ENCODE measurements around the gene PIK3AP1. TPM values are rescaled to one million over a fixed set of nuclear protein-coding genes. Genes with fewer than 3 reads are reported as not detected.

PIK3AP1 gene
- total and polyA plus RNA-seq, 2 of the 8 experiments (the other 6 are each of a cell fraction or from before 2014, with no cell fraction given), result 1.9 to 4.5 TPM

GRCh38 chr10:96746503-96746902 is 26.2 kb upstream of the PIK3AP1 start:
- FAIRE-seq (no peak), DNase-seq (ENCODE audit: low read depth in 1 of 2, low spot score in 2 of 2) (no peak)
- H2BK12ac ChIP-seq (ENCODE audit: low read depth, low read length), result no peak overlapping the region
- H3K27me3 ChIP-seq (replicated peaks in 1 of 4; ENCODE audit: control insufficient read depth in 3 of 4, extremely low read depth in 1 of 4, insufficient read depth in 3 of 4, low read length in 3 of 4), result no peaks in the 10 kb centered on the region
- H3K36me3 ChIP-seq (ENCODE audit: control insufficient read depth in 2 of 4, insufficient read depth in 4 of 4, low read length in 3 of 4), result no peaks in the 10 kb centered on the region
- no peak for TF ChIP-seq TCF12 (IDR thresholded peaks at IDR 0.05; ENCODE audit: low read depth, low read length)
- no peak for TF ChIP-seq BACH1 (IDR thresholded peaks at IDR 0.05; ENCODE audit: low read length)
- no peak for TF ChIP-seq SUZ12 (IDR thresholded peaks at IDR 0.05; ENCODE audit: low read length)
- no peak for TF ChIP-seq BRCA1 (IDR thresholded peaks at IDR 0.05; ENCODE audit: low read depth, low read length)
- no peak for TF ChIP-seq TAF7 (optimal IDR thresholded peaks at IDR 0.05; ENCODE audit: borderline replicate concordance, low read depth, low read length)
- TF ChIP-seq KDM5A (IDR thresholded peaks at IDR 0.05; ENCODE audit: low read length), result no peak
- no peak for TF ChIP-seq POLR2A (IDR thresholded peaks at IDR 0.05; ENCODE audit: control extremely low read depth in 1 of 2, low read depth in 2 of 2, low read length in 2 of 2)
- no peak for TF ChIP-seq TBP (IDR thresholded peaks at IDR 0.05; ENCODE audit: low read depth, low read length)
- no peak for TF ChIP-seq CREB1 (IDR thresholded peaks at IDR 0.05)
- no peak for TF ChIP-seq POLR2AphosphoS5 (IDR thresholded peaks at IDR 0.05; ENCODE audit: low read depth, low read length)
- TF ChIP-seq PHF8 (conservative IDR thresholded peaks at IDR 0.05; ENCODE audit: low read depth, low read length), result no peak
- no peak for TF ChIP-seq SP4 (IDR thresholded peaks at IDR 0.05; ENCODE audit: low read length)
- TF ChIP-seq BCL11A (IDR thresholded peaks at IDR 0.05; ENCODE audit: low read depth in 2 of 2, low read length in 2 of 2), result no peak
- no peak for TF ChIP-seq ZNF274 (IDR thresholded peaks at IDR 0.05; ENCODE audit: borderline replicate concordance, extremely low read depth, low read length)
- TF ChIP-seq GTF2F1 (IDR thresholded peaks at IDR 0.05; ENCODE audit: borderline replicate concordance, low read depth, low read length), result no peak
- TF ChIP-seq EP300 (IDR thresholded peaks at IDR 0.05; ENCODE audit: borderline replicate concordance in 1 of 2, low read depth in 2 of 2, low read length in 2 of 2), result no peak
- no peaks in the 10 kb centered on the region for H4K20me1 ChIP-seq (replicated peaks in 1 of 2; ENCODE audit: control insufficient read depth in 1 of 2, insufficient read depth in 2 of 2, low read length in 2 of 2)
- no peak overlapping the region for H3K23ac ChIP-seq (ENCODE audit: insufficient read length)
- no peak overlapping the region for H3K4me2 ChIP-seq (ENCODE audit: insufficient read depth in 1 of 2, low read depth in 2 of 2, low read length in 2 of 2)
- no peaks in the 10 kb centered on the region for H3K79me1 ChIP-seq (ENCODE audit: low read depth, low read length)
- H2BK5ac ChIP-seq (ENCODE audit: low read depth, low read length), result no peak overlapping the region
- no peaks in the 10 kb centered on the region for H3K79me2 ChIP-seq (ENCODE audit: control insufficient read depth in 1 of 2, insufficient read depth in 2 of 2, low read length in 2 of 2)
- no peak overlapping the region for H2AFZ ChIP-seq (ENCODE audit: low read length)
- H3K9me3 ChIP-seq (ENCODE audit: insufficient read depth in 2 of 2, low read depth in 1 of 2, low read length in 1 of 2), result no peaks in the 10 kb centered on the region
- H3K4ac ChIP-seq (replicated peaks; ENCODE audit: insufficient read length, low read depth, low read length), result no peak overlapping the region
- CTCF ChIA-PET (ENCODE audit: partially characterized antibody), result interaction anchor here (1.0 to 2.0 kb wide), 3 partner anchors 22 to 108 kb away, joined by 3 to 11 read pairs (median 4); no protein-coding TSS in a partner anchor
- no peak overlapping the region for H3K9ac ChIP-seq (replicated peaks in 1 of 4; ENCODE audit: extremely low read depth in 1 of 4, low read depth in 3 of 4, low read length in 3 of 4)
- no peaks in the 10 kb centered on the region for H3K4me1 ChIP-seq (replicated peaks in 1 of 4; ENCODE audit: control insufficient read depth in 3 of 4, insufficient read depth in 4 of 4, low read length in 3 of 4)
- no peak overlapping the region for H2BK20ac ChIP-seq (ENCODE audit: low read length)
- no peak overlapping the region for H3K4me3 ChIP-seq (ENCODE audit: extremely low read depth in 1 of 4, insufficient read depth in 2 of 4, low read depth in 3 of 4, low read length in 4 of 4)
- no peak overlapping the region for H4K91ac ChIP-seq (replicated peaks; ENCODE audit: insufficient read length, low read length)
- H4K8ac ChIP-seq (ENCODE audit: extremely low read depth, insufficient read depth, low read length), result no peak overlapping the region
- POLR2A ChIA-PET (ENCODE audit: partially characterized antibody), result no interaction called here
- H3K14ac ChIP-seq (ENCODE audit: insufficient read length), result no peak overlapping the region
- no peak overlapping the region for H2AK5ac ChIP-seq (ENCODE audit: low read depth, low read length)
- no peak overlapping the region for H3K27ac ChIP-seq (ENCODE audit: low read depth, low read length)
- no peak overlapping the region for H2BK15ac ChIP-seq (ENCODE audit: low read length)
- no peak overlapping the region for H4K5ac ChIP-seq (ENCODE audit: insufficient read length, low read depth, low read length)
- H3K23me2 ChIP-seq (ENCODE audit: low read depth, low read length), result no peaks in the 10 kb centered on the region
- H3K56ac ChIP-seq (replicated peaks; ENCODE audit: insufficient read length, low read depth, low read length), result no peak overlapping the region
- WGBS, 2 experiments (ENCODE audit: extremely low coverage in 1 of 2, insufficient coverage in 1 of 2, insufficient read length in 1 of 2, insufficient replicate concordance in 2 of 2, low coverage in 1 of 2, low lambda C conversion rate in 2 of 2, missing lambda C conversion rate in 1 of 2), result 84% methylated on average over 3 of the region's 3 CpGs; no CpG with 5 or more reads in 1 of the 2 experiments
- H3K18ac ChIP-seq (ENCODE audit: extremely low read depth, low read length), result no peak overlapping the region
- H2BK120ac ChIP-seq (replicated peaks; ENCODE audit: low read depth, low read length), result no peak overlapping the region

All from H1 (cell line).